Cerebellar cortex (tissue), 1 donor: Measurements from ENCODE around the gene STIP1.

Source experiments
- DNase-seq: peaks from one replicate; pipeline ENCODE4 v3.0.0-alpha.2; 2015; ENCODE audit warnings: low spot score

The STIP1 gene

DNA sequence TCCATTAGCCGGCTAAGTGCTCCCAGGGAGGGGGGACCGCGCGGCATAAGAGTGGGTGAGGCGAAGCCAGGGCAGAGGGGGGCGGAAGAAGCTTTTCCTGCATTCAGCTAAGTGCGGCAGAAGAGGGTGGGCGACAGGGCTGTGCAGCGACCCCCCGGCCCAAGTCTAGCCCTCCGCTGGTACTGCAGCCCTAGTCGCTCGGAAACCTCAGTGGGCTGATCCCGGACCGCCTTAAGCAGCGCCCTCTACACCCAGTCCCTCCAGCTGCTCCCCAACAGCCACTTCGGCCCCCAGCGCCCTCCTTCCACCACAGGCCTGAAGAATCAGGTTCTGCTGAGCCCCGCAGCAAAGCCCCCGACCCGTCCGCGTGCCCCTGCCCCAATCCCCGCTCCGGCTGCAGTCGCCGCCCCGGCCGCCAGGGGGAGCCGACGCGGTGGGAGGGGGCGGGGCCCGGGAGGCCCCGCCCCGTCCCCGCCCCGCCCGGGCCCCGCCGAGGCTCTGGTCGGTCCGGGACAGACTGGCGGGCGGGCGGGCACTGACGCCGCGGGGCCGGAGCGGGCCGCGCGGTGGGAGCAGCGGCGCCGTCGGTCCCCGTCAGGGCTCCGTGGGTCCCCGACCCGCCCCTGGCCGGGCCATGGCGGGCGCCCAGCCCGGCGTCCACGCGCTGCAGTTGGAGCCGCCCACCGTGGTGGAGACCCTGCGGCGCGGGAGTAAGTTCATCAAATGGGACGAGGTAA is 65.2 kb downstream of the STIP1 start, which contains the start of gene PLCB3:
PLCB3 (plus strand) TSS at position 515 of the 737 bp plus-strand sequence; CDS start at position 635, 120 bp downstream.
- DNase-seq, result no peak

DNA sequence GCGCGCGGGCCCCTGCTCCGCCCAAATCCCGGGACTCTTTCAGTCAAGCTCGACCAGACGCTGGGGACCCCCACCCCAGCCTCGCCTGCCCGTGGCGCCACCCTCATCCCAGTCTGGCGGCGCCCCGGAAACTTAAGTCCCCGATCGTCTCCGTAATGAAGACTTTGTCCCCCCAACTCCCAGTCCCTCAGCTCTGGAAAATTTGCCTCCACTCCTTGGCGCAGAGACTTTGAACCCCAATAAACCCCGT is 65.7 kb downstream of the STIP1 start:
- no peak for DNase-seq

DNA sequence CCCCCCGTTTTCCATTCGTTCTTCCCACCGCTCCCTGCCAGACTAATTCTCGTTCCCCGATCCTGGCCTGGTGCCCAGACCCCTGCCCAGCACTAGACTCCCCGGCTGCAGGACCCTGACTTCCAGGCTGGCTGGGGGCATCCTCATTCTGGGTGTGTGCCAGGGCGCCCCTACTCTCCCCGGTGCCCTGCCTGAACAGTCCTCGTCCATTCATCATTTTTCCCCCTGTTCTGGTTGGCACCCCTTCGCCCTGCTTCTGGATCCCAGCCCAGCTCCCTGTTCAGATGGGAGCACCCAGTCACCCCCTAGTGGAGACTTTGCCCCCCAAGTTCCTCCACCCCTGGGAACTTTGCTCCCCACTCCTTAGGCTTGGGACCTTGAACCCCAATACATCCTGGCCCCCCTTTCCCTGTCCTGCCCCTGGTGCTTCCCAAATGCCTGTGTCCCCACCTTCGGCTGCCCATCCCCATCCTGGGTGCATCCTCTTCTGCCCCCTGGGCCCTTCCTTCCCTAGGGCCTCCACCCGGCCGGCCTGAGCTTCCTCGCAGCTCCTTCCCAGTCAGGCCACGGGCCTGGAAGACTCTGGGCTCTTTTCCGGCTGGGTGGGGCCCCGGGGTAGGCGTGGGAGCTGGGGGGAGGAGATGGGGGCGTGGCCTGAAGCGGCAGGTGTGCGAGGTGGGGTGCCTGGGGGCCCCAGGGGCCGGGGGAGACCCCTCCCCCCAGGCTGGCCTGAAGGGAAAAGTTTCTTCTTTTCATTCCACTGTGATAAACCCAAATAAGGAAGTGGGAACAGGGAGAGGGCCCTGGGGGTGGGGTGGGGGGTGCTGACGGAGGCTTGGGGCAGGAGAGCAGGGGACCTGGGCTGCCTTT is 66.3 kb downstream of the STIP1 start:
- no peak for DNase-seq

DNA sequence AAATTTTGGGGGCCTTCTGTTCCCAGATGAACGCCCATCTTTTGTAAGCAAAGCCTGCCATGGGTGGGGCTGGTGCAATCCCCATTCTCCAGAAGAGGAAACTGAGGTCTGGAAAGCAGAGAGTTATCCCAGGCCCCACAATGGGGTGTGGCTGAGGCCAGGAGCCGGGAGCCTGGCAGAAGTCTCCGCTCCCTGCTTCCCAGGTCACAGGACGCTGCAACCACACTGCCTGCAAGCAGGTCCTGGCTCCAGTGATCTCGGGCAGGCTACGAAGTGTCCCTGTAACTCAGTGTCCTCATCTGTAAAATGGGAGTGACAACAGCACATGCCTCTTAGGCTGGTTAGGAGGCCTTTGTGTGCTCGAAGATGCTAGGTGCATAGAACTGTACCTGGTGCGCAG is 67.1 kb downstream of the STIP1 start:
- DNase-seq, result no peak

DNA sequence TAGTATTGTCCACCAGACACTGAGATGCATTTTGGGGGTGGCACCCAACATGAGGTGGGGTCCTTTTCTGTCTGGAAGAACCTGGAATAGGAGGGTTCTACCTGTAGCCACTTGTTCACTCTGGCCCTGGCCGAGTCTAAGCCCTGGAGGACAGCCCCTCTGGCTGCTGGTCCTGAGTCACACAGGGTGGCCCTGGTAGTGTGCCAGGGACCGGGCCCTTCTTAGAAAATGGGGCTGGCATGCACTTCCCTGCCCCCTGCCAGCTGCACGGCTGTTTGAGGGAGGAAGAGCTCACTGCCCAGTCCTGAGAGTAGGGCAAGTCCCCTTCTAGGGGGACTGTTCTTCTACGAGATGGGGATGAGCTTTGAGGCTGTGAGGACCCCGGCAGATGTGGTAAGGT is 67.5 kb downstream of the STIP1 start:
- peak; percentile 71 for DNase-seq
